H1 (cell line): ENCODE measurements around the gene POLN. TPM values are rescaled to one million over a fixed set of nuclear protein-coding genes. Genes with fewer than 3 reads are reported as not detected.

Experiments used
- CTCF ChIA-PET: fragments of 300-600 bp; sonication (Branson Sonifier 250); formaldehyde crosslinking; loops from one replicate; lab custom pipeline; 2021; ENCODE audit not compliant: partially characterized antibody; lab: Charles Lee
- POLR2A ChIA-PET: fragments of 300-600 bp; sonication (Branson Sonifier 250); formaldehyde crosslinking; loops from one replicate; lab custom pipeline; 2021; ENCODE audit warnings: inconsistent platforms; ENCODE audit not compliant: partially characterized antibody; lab: Charles Lee
- DNase-seq, 2 experiments: peaks; one replicate each; pipeline versions ENCODE4 v3.0.0 to v3.0.0-alpha.2; 2010 to 2022; ENCODE audit warnings: low spot score in 2 of 2, low read depth in 1 of 2, mixed read lengths in 1 of 2
- FAIRE-seq: peaks from 2 replicates; lab custom pipeline; 2011; peaks lifted over from hg19 to GRCh38; lab: Jason Lieb, UNC
- H2AFZ ChIP-seq: 2 replicates; pipeline ENCODE4 v1.8.1; 2012; ENCODE audit warnings: low read length, inconsistent platforms
- H2AK5ac ChIP-seq: 2 replicates; pipeline ENCODE4 v1.6.1; 2013; ENCODE audit warnings: low read depth, low read length
- H2BK120ac ChIP-seq: replicated peaks from 2 replicates; pipeline ENCODE3; 2013; ENCODE audit warnings: low read depth, low read length, inconsistent platforms
- H2BK12ac ChIP-seq: 2 replicates; pipeline ENCODE4 v1.6.1; 2013; ENCODE audit warnings: low read depth, low read length
- H2BK15ac ChIP-seq: 2 replicates; pipeline ENCODE4 v1.6.1; 2013; ENCODE audit warnings: low read length
- H2BK20ac ChIP-seq: 2 replicates; pipeline ENCODE4 v1.6.1; 2013; ENCODE audit warnings: low read length
- H2BK5ac ChIP-seq: 2 replicates; pipeline ENCODE4 v1.6.1; 2013; ENCODE audit warnings: low read depth, low read length
- H3K14ac ChIP-seq: 2 replicates; pipeline ENCODE4 v1.6.1; 2013; ENCODE audit warnings: inconsistent platforms; ENCODE audit not compliant: insufficient read length
- H3K18ac ChIP-seq: 2 replicates; pipeline ENCODE4 v1.6.1; 2013; ENCODE audit warnings: low read length; ENCODE audit errors: extremely low read depth
- H3K23ac ChIP-seq: 2 replicates; pipeline ENCODE4 v1.6.1; 2013; ENCODE audit warnings: inconsistent platforms; ENCODE audit not compliant: insufficient read length
- H3K23me2 ChIP-seq: 2 replicates; pipeline ENCODE4 v1.6.1; 2013; ENCODE audit warnings: low read depth, low read length
- H3K27ac ChIP-seq: 2 replicates; pipeline ENCODE4 v1.6.1; 2011; ENCODE audit warnings: low read depth, low read length, inconsistent platforms
- H3K27me3 ChIP-seq, 4 experiments: replicated peaks in 1 of 4; 1 replicate in 1 of 4; 2 replicates in 3 of 4; pipeline versions ENCODE4 v1.6.1 to v1.8.1; 2011 to 2013; ENCODE audit warnings: low read length in 3 of 4, mild to moderate bottlenecking in 3 of 4, inconsistent platforms in 2 of 4, mixed read lengths in 2 of 4, moderate library complexity in 1 of 4; ENCODE audit not compliant: control insufficient read depth in 3 of 4, insufficient read depth in 3 of 4; ENCODE audit errors: extremely low read depth in 1 of 4
- H3K36me3 ChIP-seq, 4 experiments: 2 replicates each; pipeline versions ENCODE4 v1.6.1 to v1.8.1; 2011 to 2013; ENCODE audit warnings: mild to moderate bottlenecking in 4 of 4, low read length in 3 of 4, moderate library complexity in 2 of 4, control low read depth in 1 of 4, inconsistent platforms in 1 of 4; ENCODE audit not compliant: insufficient read depth in 4 of 4, control insufficient read depth in 2 of 4
- H3K4ac ChIP-seq: replicated peaks from 2 replicates; pipeline ENCODE3; 2013; ENCODE audit warnings: low read length, low read depth, mixed read lengths, inconsistent platforms; ENCODE audit not compliant: insufficient read length
- H3K4me1 ChIP-seq, 4 experiments: replicated peaks in 1 of 4; 1 replicate in 1 of 4; 2 replicates in 3 of 4; pipeline versions ENCODE4 v1.6.1 to v1.8.1; 2011 to 2013; ENCODE audit warnings: low read length in 3 of 4, inconsistent platforms in 2 of 4, mixed read lengths in 1 of 4; ENCODE audit not compliant: insufficient read depth in 4 of 4, control insufficient read depth in 3 of 4
- H3K4me2 ChIP-seq, 2 experiments: 2 replicates each; pipeline versions ENCODE4 v1.6.1 to v1.8.1; 2011 to 2013; ENCODE audit warnings: low read depth in 2 of 2, low read length in 2 of 2, control low read depth in 1 of 2, inconsistent platforms in 1 of 2, mild to moderate bottlenecking in 1 of 2; ENCODE audit not compliant: insufficient read depth in 1 of 2
- H3K4me3 ChIP-seq, 4 experiments: fragments of 200-600, 300-600 bp in 1 of 4; sonication (generic), shearing (Covaris generic), sonication (Bioruptor Twin) in 1 of 4; 2 replicates each; pipeline versions ENCODE4 v1.5.1 to v1.8.1; 2011 to 2016; ENCODE audit warnings: low read length in 4 of 4, low read depth in 3 of 4, control low read depth in 2 of 4, inconsistent platforms in 2 of 4, mild to moderate bottlenecking in 2 of 4, mixed read lengths in 1 of 4, moderate library complexity in 1 of 4; ENCODE audit not compliant: insufficient read depth in 2 of 4; ENCODE audit errors: extremely low read depth in 1 of 4
- H3K56ac ChIP-seq: replicated peaks from 2 replicates; pipeline ENCODE3; 2013; ENCODE audit warnings: low read depth, mild to moderate bottlenecking, mixed read lengths, low read length, inconsistent platforms; ENCODE audit not compliant: insufficient read length
- H3K79me1 ChIP-seq: 2 replicates; pipeline ENCODE4 v1.6.1; 2013; ENCODE audit warnings: low read depth, low read length, control low read depth
- H3K79me2 ChIP-seq, 2 experiments: 2 replicates each; pipeline versions ENCODE4 v1.6.1 to v1.8.1; 2012 to 2013; ENCODE audit warnings: low read length in 2 of 2, mild to moderate bottlenecking in 2 of 2, inconsistent platforms in 1 of 2; ENCODE audit not compliant: insufficient read depth in 2 of 2, control insufficient read depth in 1 of 2
- H3K9ac ChIP-seq, 4 experiments: replicated peaks in 1 of 4; 1 replicate in 1 of 4; 2 replicates in 3 of 4; pipeline versions ENCODE4 v1.6.1 to v1.8.1; 2011 to 2013; ENCODE audit warnings: low read depth in 3 of 4, low read length in 3 of 4, control low read depth in 2 of 4, mild to moderate bottlenecking in 2 of 4, moderate library complexity in 2 of 4, inconsistent platforms in 1 of 4; ENCODE audit errors: extremely low read depth in 1 of 4
- H3K9me3 ChIP-seq, 2 experiments: 2 replicates each; pipeline versions ENCODE4 v1.6.1 to v1.8.1; 2012 to 2013; ENCODE audit warnings: mild to moderate bottlenecking in 2 of 2, moderate library complexity in 2 of 2, control low read depth in 1 of 2, inconsistent platforms in 1 of 2, low read depth in 1 of 2, low read length in 1 of 2, mixed read lengths in 1 of 2; ENCODE audit not compliant: insufficient read depth in 2 of 2
- H4K20me1 ChIP-seq, 2 experiments: replicated peaks in 1 of 2; 2 replicates each; pipeline versions ENCODE3 to v1.8.1; 2011 to 2013; ENCODE audit warnings: inconsistent platforms in 2 of 2, low read length in 2 of 2, mild to moderate bottlenecking in 1 of 2; ENCODE audit not compliant: insufficient read depth in 2 of 2, control insufficient read depth in 1 of 2
- H4K5ac ChIP-seq: 2 replicates; pipeline ENCODE4 v1.6.1; 2013; ENCODE audit warnings: low read length, low read depth, mixed read lengths, inconsistent platforms; ENCODE audit not compliant: insufficient read length
- H4K8ac ChIP-seq: 2 replicates; pipeline ENCODE4 v1.8.0; 2013; ENCODE audit warnings: mild to moderate bottlenecking, moderate library complexity, low read length, inconsistent platforms; ENCODE audit not compliant: insufficient read depth; ENCODE audit errors: extremely low read depth
- H4K91ac ChIP-seq: replicated peaks from 2 replicates; pipeline ENCODE3; 2013; ENCODE audit warnings: low read length, mixed read lengths, inconsistent platforms; ENCODE audit not compliant: insufficient read length
- BACH1 ChIP-seq: IDR thresholded peaks from 2 replicates; pipeline ENCODE4 v1.6.1; 2012; ENCODE audit warnings: low read length, improper control_type of control experiment
- BCL11A ChIP-seq, 2 experiments: IDR thresholded peaks; one replicate each; pipeline ENCODE4 v1.6.1; 2011; ENCODE audit warnings: low read depth in 2 of 2, low read length in 2 of 2, mild to moderate bottlenecking in 2 of 2
- CREB1 ChIP-seq: IDR thresholded peaks from 2 replicates; pipeline ENCODE4 v1.6.1; 2012; ENCODE audit warnings: inconsistent platforms
- GABPA ChIP-seq: IDR thresholded peaks from 2 replicates; pipeline ENCODE4 v1.6.1; 2011; ENCODE audit warnings: mild to moderate bottlenecking, low read length, moderate library complexity, borderline replicate concordance; ENCODE audit not compliant: insufficient read depth
- GTF2F1 ChIP-seq: IDR thresholded peaks from 2 replicates; pipeline ENCODE4 v1.6.1; 2012; ENCODE audit warnings: low read depth, low read length, improper control_type of control experiment, borderline replicate concordance
- HDAC2 ChIP-seq, 2 experiments: fragments of 300-600 bp in 1 of 2; sonication (generic) in 1 of 2; IDR thresholded peaks; 2 replicates each; pipeline ENCODE4 v1.6.1; 2011 to 2012; ENCODE audit warnings: low read depth in 2 of 2, low read length in 2 of 2, mild to moderate bottlenecking in 2 of 2, moderate library complexity in 2 of 2, borderline replicate concordance in 1 of 2, inconsistent platforms in 1 of 2
- MAFK ChIP-seq: IDR thresholded peaks from 2 replicates; pipeline ENCODE4 v1.6.1; 2012; ENCODE audit warnings: low read depth, mild to moderate bottlenecking, improper control_type of control experiment, low read length
- NRF1 ChIP-seq: IDR thresholded peaks from 2 replicates; pipeline ENCODE4 v1.6.1; 2011; ENCODE audit warnings: mild to moderate bottlenecking, low read depth, low read length, improper control_type of control experiment
- POU5F1 ChIP-seq: IDR thresholded peaks from 2 replicates; pipeline ENCODE4 v1.6.1; 2011; ENCODE audit warnings: low read depth, mild to moderate bottlenecking, low read length, moderate library complexity
- RXRA ChIP-seq: IDR thresholded peaks from 2 replicates; pipeline ENCODE4 v1.6.1; 2011; ENCODE audit warnings: low read depth, mild to moderate bottlenecking, low read length, moderate library complexity; ENCODE audit not compliant: insufficient read depth
- SAP30 ChIP-seq: fragments of 300-600 bp; sonication (generic); IDR thresholded peaks from 2 replicates; pipeline ENCODE4 v1.7.1; 2012; ENCODE audit warnings: low read length, moderate library complexity, mild to moderate bottlenecking, inconsistent platforms; ENCODE audit not compliant: insufficient read depth, insufficient replicate concordance
- SUZ12 ChIP-seq: fragments of 200-600 bp; sonication (generic); IDR thresholded peaks from 2 replicates; pipeline ENCODE4 v1.6.1; 2012; ENCODE audit warnings: mild to moderate bottlenecking, inconsistent platforms, low read length, moderate library complexity, mixed read lengths
- TBP ChIP-seq: IDR thresholded peaks from 2 replicates; pipeline ENCODE4 v1.6.1; 2011; ENCODE audit warnings: low read depth, low read length, improper control_type of control experiment
- WGBS, 2 experiments: shearing (Covaris generic) in 1 of 2; methylation state at CpG; one replicate each; pipeline versions ENCODE4 v1.1.6 to v1.1.7; 2013 to 2015; ENCODE audit warnings: low lambda C conversion rate in 2 of 2, mixed read lengths in 2 of 2, inconsistent platforms in 1 of 2, low coverage in 1 of 2, missing lambda C conversion rate in 1 of 2; ENCODE audit not compliant: insufficient replicate concordance in 2 of 2, insufficient coverage in 1 of 2, insufficient read length in 1 of 2; ENCODE audit errors: extremely low coverage in 1 of 2, missing lambda C conversion rate in 1 of 2; 5-methylcytosine and 5-hydroxymethylcytosine counted together
- polyA plus RNA-seq, 7 experiments: library from polyadenylated mRNA; depleted of rRNA in 3 of 7; stranded (reverse) in 5 of 7; unstranded in 2 of 7; fragments of >200 nt in 5 of 7; fragments of 200-250 nt in 2 of 7; gene quantifications; 1 replicate in 5 of 7; 2 replicates in 1 of 7; 4 replicates in 1 of 7; pipeline versions ENCODE4 v1.2.1 to v1.2.3, GENCODE V29; 2011 to 2013; ENCODE audit warnings: missing spikeins in 2 of 7, mixed read lengths in 2 of 7
- total RNA-seq: library from RNA; stranded (reverse); fragmentation: NEBNext Ultra II Directional; extraction: Animal tissue kit (Norgen Biotek cat#: 25700); gene quantifications from 2 replicates; pipeline ENCODE4 v1.2.1, GENCODE V29; 2021
- TF ChIP-seq, protein P1 (sequence below): IDR thresholded peaks from 2 replicates; pipeline ENCODE4 v1.6.1; 2011; ENCODE audit warnings: low read depth, mild to moderate bottlenecking, low read length; ENCODE audit not compliant: insufficient read depth

POLN gene
- total and polyA plus RNA-seq, 2 of the 8 experiments (the other 6 are each of a cell fraction or from before 2014, with no cell fraction given), result 0.98 to 1.5 TPM

DNA sequence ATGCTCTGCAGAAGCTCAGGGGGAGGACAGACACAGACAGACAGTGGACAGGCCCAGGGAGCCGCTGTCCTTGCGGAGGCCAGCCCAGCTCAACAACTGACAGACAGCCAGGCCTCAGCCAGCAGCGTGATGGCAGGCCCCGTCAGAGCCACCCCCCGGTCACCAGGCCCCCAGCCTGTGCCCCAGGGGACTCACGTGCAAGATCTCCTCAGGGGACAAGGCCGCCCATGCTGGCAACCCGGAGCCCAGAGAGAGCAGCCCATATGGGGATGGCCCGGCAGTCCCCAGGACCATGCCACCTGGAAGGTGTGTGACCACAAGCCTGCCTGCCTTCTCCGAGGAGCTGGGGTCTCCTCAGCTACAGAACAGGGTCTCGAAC lies 48.0 kb upstream of the POLN start:
- Histone ChIP-seq H2BK15ac (no peak overlapping the region), H4K91ac (no peak overlapping the region), H4K5ac (no peak overlapping the region), H3K79me1 (no peaks in the 10 kb centered on the region), H3K4ac (no peak overlapping the region), H2BK12ac (no peak overlapping the region), H4K8ac (no peak overlapping the region), H2AFZ (no peak overlapping the region), H3K79me2 (no peaks in the 10 kb centered on the region), H3K27me3 (no peaks in the 10 kb centered on the region), H3K23me2 (no peaks in the 10 kb centered on the region), H3K27ac (no peak overlapping the region; the same call in 1 of the 2 replicates), H2BK120ac (no peak overlapping the region), H3K14ac (no peak overlapping the region), H3K9ac (no peak overlapping the region), H4K20me1 (peaks cover 0 to 2% of the 10 kb centered on the region in 2 experiments), H2BK5ac (no peak overlapping the region), H2BK20ac (no peak overlapping the region), H3K9me3 (no peaks in the 10 kb centered on the region), H3K18ac (no peak overlapping the region), H3K23ac (no peak overlapping the region), H3K4me2 (no peak overlapping the region), H3K56ac (no peak overlapping the region), H3K4me3 (no peak overlapping the region), H2AK5ac (no peak overlapping the region), H3K4me1 (peaks cover 0 to 8% (median 0%) of the 10 kb centered on the region in 4 experiments; a peak in 2 of 7 replicates), H3K36me3 (no peaks in the 10 kb centered on the region)
- DNase-seq (no peak), FAIRE-seq (no peak)
- CTCF ChIA-PET, result interaction anchor here (2.1 kb wide), 1 partner anchor 13 kb away, joined by 5 read pairs; no protein-coding TSS in a partner anchor
- POLR2A ChIA-PET, result interaction anchor here (1.0 kb wide), 1 partner anchor 25 kb away, joined by 3 read pairs; no protein-coding TSS in a partner anchor
- 96% methylated on average over 11 of the region's 11 CpGs; no CpG with 5 or more reads in 1 of the 2 experiments for WGBS, 2 experiments
- TF ChIP-seq GABPA (no peak), HDAC2 (IDR thresholded peaks at IDR 0.05; ENCODE audit: borderline replicate concordance in 1 of 2, low read depth in 2 of 2, low read length in 2 of 2) (no peak), GTF2F1 (no peak), RXRA (no peak), SUZ12 (no peak), MAFK (no peak), SAP30 (no peak), NRF1 (no peak), BCL11A (IDR thresholded peaks at IDR 0.05; ENCODE audit: low read depth in 2 of 2, low read length in 2 of 2) (no peak), POU5F1 (no peak), CREB1 (no peak), TBP (no peak), BACH1 (no peak)
- TF ChIP-seq, protein P1, sequence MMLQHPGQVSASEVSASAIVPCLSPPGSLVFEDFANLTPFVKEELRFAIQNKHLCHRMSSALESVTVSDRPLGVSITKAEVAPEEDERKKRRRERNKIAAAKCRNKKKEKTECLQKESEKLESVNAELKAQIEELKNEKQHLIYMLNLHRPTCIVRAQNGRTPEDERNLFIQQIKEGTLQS, result no peak
